Pancreas (tissue), 10 donors: ENCODE data around the gene UGGT2. TPM values are rescaled to one million over a fixed set of nuclear protein-coding genes. Genes with fewer than 3 reads are reported as not detected.
"Not testable (repeated sequence)": the region's sequence is repeated elsewhere in the genome, so short reads cannot be mapped to it uniquely, and the experiment has no call there.

Source experiments
- ATAC-seq, 4 donors: fragments of 200-7000 bp; cut with Tn5 transposase; one replicate each; pipeline versions ENCODE4 v1.8.0 to v1.9.1; 2020; ENCODE audit warnings: mild to moderate bottlenecking in 4 of 4, moderate library complexity in 4 of 4
- DNase-seq, 6 donors: peaks; one replicate each; pipeline ENCODE4 v3.0.0-alpha.2; 2020
- FAIRE-seq: peaks from 2 replicates; lab custom pipeline; 2012; peaks lifted over from hg19 to GRCh38; lab: Jason Lieb, UNC
- H3K27ac ChIP-seq, 4 donors: fragments of 200-600 bp; sonication (generic); 1 replicate in 3 of 4; 2 replicates in 1 of 4; pipeline versions ENCODE4 v1.5.0 to v1.8.0; 2020
- H3K27me3 ChIP-seq, 4 donors: fragments of 200-600 bp; one replicate each; pipeline ENCODE4 v1.8.0; 2021
- H3K36me3 ChIP-seq, 3 donors: fragments of 200-600 bp; sonication (generic) in 1 of 3; one replicate each; pipeline versions ENCODE4 v1.5.0 to v1.8.0; 2020 to 2021
- H3K4me1 ChIP-seq, 3 donors: fragments of 200-600 bp; one replicate each; pipeline ENCODE4 v1.8.0; 2021
- H3K4me3 ChIP-seq, 4 donors: fragments of 200-600 bp; sonication (generic) in 2 of 4; one replicate each; pipeline versions ENCODE4 v1.5.0 to v1.8.0; 2020 to 2021
- H3K9me3 ChIP-seq, 4 donors: fragments of 200-600 bp; one replicate each; pipeline ENCODE4 v1.8.0; 2021
- WGBS, 2 donors: extraction: QIAGEN DNeasy Blood & Tissue Kit; methylation state at CpG; one replicate each; pipeline ENCODE4 v1.1.7; 2013; 5-methylcytosine and 5-hydroxymethylcytosine counted together
- intact Hi-C, 3 donors: fragments of 100-400 bp; cut with DNase I; formaldehyde crosslinking; loops; one replicate each; pipeline versions ENCODE4 v1.11.1 to v1.14.2; 2022
- polyA plus RNA-seq, 2 donors: library from polyadenylated mRNA; stranded (reverse); fragments of 200-250 nt; gene quantifications; one replicate each; pipeline ENCODE4 v1.2.3, GENCODE V29; 2013
- total RNA-seq, 6 donors: library from RNA; stranded (reverse); fragmentation: NEBNext Ultra II Directional in 4 of 6; extraction: Animal tissue kit (Norgen Biotek cat#: 25700) in 4 of 6; gene quantifications; one replicate each; pipeline versions ENCODE4 v1.2.1 to v1.2.4, GENCODE V29; 2021 to 2023
- TF ChIP-seq, protein P1 (sequence below), 4 donors: fragments of 200-600 bp; sonication (generic) in 3 of 4; IDR thresholded peaks; one replicate each; pipeline versions ENCODE4 v1.5.0 to v1.8.0; 2021; ENCODE audit warnings: antibody characterized with exemption in 4 of 4
- donor health status: healthy with polysubstance abuse.
- donor health status: DM: no; HTN: no; CAD: no; lungs with moderate emphysema.
- donor health status: DM: no; HTN: no; CAD: no.
- donor health status: control.
- donor health status: control.
- donor health status: Bipolar disorder and iron deficiency.
- donor health status: DM: yes; HTN: yes; CAD: no.
- donor health status: DM: no; HTN: no; CAD: no.
- donor health status: DM: no; HTN: no; CAD: no.
- donor health status: DM: yes; HTN: yes; CAD: no.

The UGGT2 gene
- total and polyA plus RNA-seq, 8 donors, result 7.2 to 17.9 (median 16.1) TPM

DNA sequence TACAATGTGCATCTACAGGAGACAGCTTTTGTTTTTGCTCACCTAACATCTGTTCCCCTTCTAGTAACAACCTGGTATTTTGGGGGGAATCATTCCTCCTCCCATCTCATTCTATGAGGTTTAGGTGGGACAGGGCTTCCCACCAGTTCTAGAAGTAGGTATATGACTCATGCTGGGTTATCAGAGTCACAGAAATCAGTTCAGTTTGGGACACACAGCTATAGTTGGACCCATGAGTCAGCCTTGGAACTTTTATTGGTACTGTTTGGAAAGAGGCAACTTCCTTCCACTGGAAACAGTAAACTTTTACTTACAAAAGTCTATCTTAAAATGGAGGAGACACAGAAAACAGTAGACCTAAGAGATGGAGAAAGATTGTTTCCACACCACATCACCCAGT, 190.8 kb downstream of the UGGT2 start:
- H3K27me3 ChIP-seq, result no peaks in the 10 kb centered on the region
- no peak for FAIRE-seq
- H3K36me3 ChIP-seq, result no peaks in the 10 kb centered on the region
- DNase-seq, result no peak
- TF ChIP-seq, protein P1, sequence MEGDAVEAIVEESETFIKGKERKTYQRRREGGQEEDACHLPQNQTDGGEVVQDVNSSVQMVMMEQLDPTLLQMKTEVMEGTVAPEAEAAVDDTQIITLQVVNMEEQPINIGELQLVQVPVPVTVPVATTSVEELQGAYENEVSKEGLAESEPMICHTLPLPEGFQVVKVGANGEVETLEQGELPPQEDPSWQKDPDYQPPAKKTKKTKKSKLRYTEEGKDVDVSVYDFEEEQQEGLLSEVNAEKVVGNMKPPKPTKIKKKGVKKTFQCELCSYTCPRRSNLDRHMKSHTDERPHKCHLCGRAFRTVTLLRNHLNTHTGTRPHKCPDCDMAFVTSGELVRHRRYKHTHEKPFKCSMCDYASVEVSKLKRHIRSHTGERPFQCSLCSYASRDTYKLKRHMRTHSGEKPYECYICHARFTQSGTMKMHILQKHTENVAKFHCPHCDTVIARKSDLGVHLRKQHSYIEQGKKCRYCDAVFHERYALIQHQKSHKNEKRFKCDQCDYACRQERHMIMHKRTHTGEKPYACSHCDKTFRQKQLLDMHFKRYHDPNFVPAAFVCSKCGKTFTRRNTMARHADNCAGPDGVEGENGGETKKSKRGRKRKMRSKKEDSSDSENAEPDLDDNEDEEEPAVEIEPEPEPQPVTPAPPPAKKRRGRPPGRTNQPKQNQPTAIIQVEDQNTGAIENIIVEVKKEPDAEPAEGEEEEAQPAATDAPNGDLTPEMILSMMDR (IDR thresholded peaks at IDR 0.05), result no peak
- no peak overlapping the region for H3K27ac ChIP-seq
- no peak overlapping the region for H3K4me3 ChIP-seq
- ATAC-seq, result no peak
- H3K9me3 ChIP-seq, result no peaks in the 10 kb centered on the region
- no peaks in the 10 kb centered on the region for H3K4me1 ChIP-seq
- intact Hi-C loops, result no loop called here

DNA sequence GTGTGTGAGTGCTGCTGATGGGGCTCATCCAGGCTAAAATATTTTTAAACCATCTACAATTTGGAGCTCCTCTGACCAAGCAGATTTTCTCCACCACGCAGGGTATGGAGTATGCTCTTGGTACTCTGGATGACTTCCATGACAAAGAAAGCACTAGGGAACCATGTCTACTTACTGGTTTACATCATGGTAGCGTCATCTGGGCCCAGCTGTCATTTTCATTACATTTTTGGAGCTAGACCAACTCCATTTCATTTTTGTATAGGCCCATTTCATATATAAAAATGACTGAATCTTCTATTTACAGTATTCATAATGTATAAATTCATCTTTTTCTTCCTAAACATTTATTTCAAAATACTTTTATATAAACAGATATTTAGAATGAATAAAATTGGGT, 191.9 kb downstream of the UGGT2 start:
- ATAC-seq (no peak), FAIRE-seq (no peak), DNase-seq (no peak)
- H3K27ac ChIP-seq, result no peak overlapping the region
- H3K27me3 ChIP-seq, result no peaks in the 10 kb centered on the region
- TF ChIP-seq, protein P1 (IDR thresholded peaks at IDR 0.05), result no peak
- H3K4me1 ChIP-seq, result no peaks in the 10 kb centered on the region
- H3K9me3 ChIP-seq, result no peaks in the 10 kb centered on the region
- no peaks in the 10 kb centered on the region for H3K36me3 ChIP-seq
- 91 to 96% methylated on average over 2 of the region's 2 CpGs for WGBS, 2 donors
- intact Hi-C loops, result no loop called here
- H3K4me3 ChIP-seq, result no peak overlapping the region

DNA sequence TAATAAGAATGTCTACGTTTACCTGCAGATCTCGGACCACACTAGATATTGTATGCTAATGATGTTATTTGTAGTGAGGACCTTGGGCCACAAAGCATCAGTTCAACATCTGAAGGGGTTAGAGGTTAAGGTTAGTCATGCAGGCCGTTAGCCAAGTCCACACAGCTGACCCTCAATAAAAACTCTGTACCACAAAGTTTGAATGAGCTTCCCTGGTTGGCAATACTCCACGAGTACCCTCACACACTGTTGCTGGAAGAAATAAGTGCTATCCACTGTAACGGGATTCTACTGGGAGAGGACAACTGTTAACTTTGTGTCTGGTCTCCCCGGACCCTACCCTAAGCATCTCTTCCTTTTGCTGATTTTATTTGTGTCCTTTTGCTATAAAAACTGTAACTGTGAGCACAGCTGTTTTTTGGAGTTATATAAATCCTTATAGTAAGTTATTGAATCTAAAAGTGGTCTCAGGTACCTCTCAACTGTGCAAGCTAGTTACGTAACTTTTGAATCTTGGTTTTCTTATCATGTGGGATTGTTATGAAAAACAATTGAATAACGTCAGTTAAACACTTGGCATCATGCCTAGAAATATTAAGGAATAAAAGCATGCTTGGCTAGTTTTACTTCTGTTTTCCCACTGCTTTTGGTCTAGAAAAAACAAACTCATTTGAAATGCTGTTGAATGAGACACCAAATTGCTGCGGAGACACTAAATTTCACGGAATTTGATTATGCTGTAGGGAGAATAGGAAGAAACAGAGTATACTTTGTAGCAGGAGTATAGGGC, 194.7 kb downstream of the UGGT2 start:
- no peak for FAIRE-seq
- Histone ChIP-seq H3K4me3 (no peak overlapping the region), H3K27me3 (no peaks in the 10 kb centered on the region), H3K9me3 (no peaks in the 10 kb centered on the region), H3K27ac (no peak overlapping the region), H3K4me1 (no peaks in the 10 kb centered on the region), H3K36me3 (no peaks in the 10 kb centered on the region)
- intact Hi-C loops, result no loop called here
- 76 to 77% methylated on average over 10 of the region's 10 CpGs for WGBS, 2 donors
- peak in 1 of 4 donors; percentile 28 for ATAC-seq
- TF ChIP-seq, protein P1 (IDR thresholded peaks at IDR 0.05), result no peak
- DNase-seq, result no peak

DNA sequence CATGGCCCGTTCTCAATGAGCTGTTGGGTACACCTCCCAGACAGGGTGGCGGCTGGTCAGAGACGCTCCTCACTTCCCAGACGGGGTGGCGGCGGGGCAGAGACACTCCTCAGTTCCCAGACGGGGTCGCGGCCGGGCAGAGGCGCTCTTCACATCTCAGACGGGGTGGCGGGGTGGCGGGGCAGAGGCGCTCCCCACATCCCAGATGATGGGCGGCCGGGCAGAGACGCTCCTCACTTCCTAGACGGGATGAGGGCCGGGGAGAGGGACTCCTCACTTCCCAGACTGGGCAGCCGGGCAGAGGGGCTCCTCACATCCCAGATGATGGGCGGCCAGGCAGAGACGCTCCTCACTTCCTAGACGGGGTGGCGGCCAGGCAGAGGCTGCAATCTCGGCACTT, 207.5 kb downstream of the UGGT2 start:
- H3K27me3 ChIP-seq, H3K4me1 ChIP-seq, H3K4me3 ChIP-seq, FAIRE-seq, H3K9me3 ChIP-seq, H3K36me3 ChIP-seq, ATAC-seq, H3K27ac ChIP-seq, DNase-seq: not testable (repeated sequence)
- intact Hi-C loops, result loop anchor here in 1 of 3 donors (10.0 kb wide), 1 partner anchor 341 kb away; no protein-coding TSS in a partner anchor
- WGBS, 2 donors, result 94 to 95% methylated on average over 26 of the region's 26 CpGs

DNA sequence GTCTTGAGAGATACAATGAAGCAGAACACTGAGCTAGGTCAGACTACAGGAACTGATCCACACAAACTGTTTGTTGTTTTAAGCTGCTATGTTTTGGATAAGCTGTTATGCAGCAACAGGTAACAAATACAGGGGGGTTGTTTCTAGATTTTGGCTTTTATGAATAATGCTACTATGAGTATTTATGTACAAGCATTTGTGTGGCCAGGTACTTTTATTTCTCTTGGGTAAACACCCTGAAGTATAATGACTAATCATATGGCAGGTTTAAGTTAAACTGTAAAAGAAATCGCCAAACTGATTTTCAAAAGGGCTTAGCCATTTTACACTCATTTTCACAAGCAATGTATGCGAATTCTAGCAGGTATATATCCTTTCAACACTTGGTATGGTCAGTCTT, 210.3 kb downstream of the UGGT2 start:
- intact Hi-C loops, result loop anchor here in 1 of 3 donors (10.0 kb wide), 1 partner anchor 338 kb away; no protein-coding TSS in a partner anchor
- Histone ChIP-seq H3K27me3 (no peaks in the 10 kb centered on the region), H3K27ac (no peak overlapping the region), H3K36me3 (no peaks in the 10 kb centered on the region), H3K4me1 (no peaks in the 10 kb centered on the region), H3K9me3 (no peaks in the 10 kb centered on the region), H3K4me3 (no peak overlapping the region)
- ATAC-seq, result no peak
- WGBS, 2 donors, result 91 to 98% methylated on average over 2 of the region's 2 CpGs
- no peak for DNase-seq
- TF ChIP-seq, protein P1 (IDR thresholded peaks at IDR 0.05), result no peak
- FAIRE-seq, result no peak
